Inflammatory macrophage treated with lipopolysaccharide for 4 hours (primary cell): Measurements from ENCODE around the gene BSCL2.
"Not testable (repeated sequence)": the region's sequence is repeated elsewhere in the genome, so short reads cannot be mapped to it uniquely, and the experiment has no call there.

ENCODE experiments used
- DNase-seq: peaks from one replicate; pipeline ENCODE4 v3.0.0-alpha.2; 2020

Gene BSCL2

GRCh38 chr11:62716816-62717215 lies 9.6 kb upstream of the BSCL2 start:
- no peak for DNase-seq

GRCh38 chr11:62716206-62716605 lies 9.0 kb upstream of the BSCL2 start:
- DNase-seq = no peak

GRCh38 chr11:62715150-62716130 lies 8.2 kb upstream of the BSCL2 start:
- no peak for DNase-seq

- DNase-seq = no peak
Measured at GRCh38 chr11:62713343-62713742, 6.1 kb upstream of the BSCL2 start.

GRCh38 chr11:62712861-62713260 lies 5.6 kb upstream of the BSCL2 start:
- DNase-seq = no peak

GRCh38 chr11:62712276-62712812 lies 5.1 kb upstream of the BSCL2 start:
- DNase-seq = no peak

- peak; percentile 80 for DNase-seq
Measured at GRCh38 chr11:62710001-62710345, 2.7 kb upstream of the BSCL2 start.

GRCh38 chr11:62709247-62710000 lies 2.2 kb upstream of the BSCL2 start:
- peak; percentile 98 for DNase-seq

- no peak for DNase-seq
Measured at GRCh38 chr11:62708793-62709192, 1.6 kb upstream of the BSCL2 start.

GRCh38 chr11:62708392-62708791 lies 1.2 kb upstream of the BSCL2 start:
- no peak for DNase-seq

- DNase-seq = no peak
Measured at GRCh38 chr11:62706850-62707247, 375 bp downstream of the BSCL2 start.

GRCh38 chr11:62705880-62706849 lies 1.1 kb downstream of the BSCL2 start:
- DNase-seq = peak; percentile 95

- DNase-seq = peak; percentile 39
Measured at GRCh38 chr11:62705413-62705812, 1.8 kb downstream of the BSCL2 start.

GRCh38 chr11:62703921-62704320 lies 3.3 kb downstream of the BSCL2 start:
- peak; percentile 60 for DNase-seq

GRCh38 chr11:62702246-62702645 lies 5.0 kb downstream of the BSCL2 start:
- peak; percentile 95 for DNase-seq

GRCh38 chr11:62694455-62695167 lies 12.6 kb downstream of the BSCL2 start:
- DNase-seq = peak; percentile 73

- DNase-seq = not testable (repeated sequence)
Measured at GRCh38 chr11:62693624-62694023, 13.6 kb downstream of the BSCL2 start.

- no peak for DNase-seq
Measured at GRCh38 chr11:62689421-62690183, 17.6 kb downstream of the BSCL2 start, which contains the start of gene LRRN4CL. LRRN4CL (minus strand) TSS chr11:62689530; CDS start chr11:62688508, 1,022 bp downstream.

GRCh38 chr11:62688491-62688890 lies 18.7 kb downstream of the BSCL2 start:
- DNase-seq = no peak

- no peak for DNase-seq
Measured at GRCh38 chr11:62687508-62688396, 19.5 kb downstream of the BSCL2 start.
